GM12865 (cell line): ENCODE results near the gene DNAJC5.

ENCODE experiments used
- DNase-seq: peaks from one replicate; pipeline ENCODE4 v3.0.0; 2010; ENCODE audit warnings: low read depth
- H3K4me3 ChIP-seq: 2 replicates; pipeline ENCODE4 v1.5.1; 2011; ENCODE audit warnings: mild to moderate bottlenecking, low read depth, low read length, control low read depth
- CTCF ChIP-seq: IDR thresholded peaks from 2 replicates; pipeline ENCODE4 v1.5.1; 2011; ENCODE audit warnings: low read length, control low read depth, low read depth, inconsistent platforms; ENCODE audit not compliant: insufficient read depth; ENCODE audit errors: missing control alignments

Gene DNAJC5

GRCh38 chr20:63884506-63885263 is 10.2 kb upstream of the DNAJC5 start:
- no peak for DNase-seq
- H3K4me3 ChIP-seq, result no peak overlapping the region
- TF ChIP-seq CTCF, result no peak

GRCh38 chr20:63885264-63886053 is 9.5 kb upstream of the DNAJC5 start:
- DNase-seq, result no peak
- H3K4me3 ChIP-seq, result no peak overlapping the region
- no peak for TF ChIP-seq CTCF

GRCh38 chr20:63886054-63886419 is 8.9 kb upstream of the DNAJC5 start:
- H3K4me3 ChIP-seq, result no peak overlapping the region
- TF ChIP-seq CTCF, result no peak
- no peak for DNase-seq

GRCh38 chr20:63886921-63887320 is 8.0 kb upstream of the DNAJC5 start:
- no peak for DNase-seq
- TF ChIP-seq CTCF, result no peak
- H3K4me3 ChIP-seq, result no peak overlapping the region

- DNase-seq, result no peak
- no peak overlapping the region for H3K4me3 ChIP-seq
- no peak for TF ChIP-seq CTCF
Measured at GRCh38 chr20:63889241-63890200, 5.4 kb upstream of the DNAJC5 start.

GRCh38 chr20:63890201-63890576 is 4.7 kb upstream of the DNAJC5 start:
- DNase-seq, result no peak
- no peak for TF ChIP-seq CTCF
- H3K4me3 ChIP-seq, result no peak overlapping the region
